H9 (cell line): ENCODE results near the gene B3GNT7. TPM values are rescaled to one million over a fixed set of nuclear protein-coding genes. Genes with fewer than 3 reads are reported as not detected.
A peak's percentile ranks its signal among the peaks of the same experiment; 100 is the strongest.
"Not testable (repeated sequence)": the region's sequence is repeated elsewhere in the genome, so short reads cannot be mapped to it uniquely, and the experiment has no call there.

Experiments used
- DNase-seq: peaks from one replicate; pipeline ENCODE4 v3.0.0-alpha.2; 2017
- H2AFZ ChIP-seq: one replicate; pipeline ENCODE4 v1.6.1; 2013; ENCODE audit warnings: mild to moderate bottlenecking, low read length, control low read depth, moderate library complexity
- H2AK5ac ChIP-seq: 2 replicates; pipeline ENCODE4 v1.6.1; 2013; ENCODE audit warnings: low read length, control low read depth, mixed read lengths; ENCODE audit not compliant: insufficient read length
- H2BK120ac ChIP-seq: one replicate; pipeline ENCODE4 v1.6.1; 2013; ENCODE audit warnings: low read depth, mild to moderate bottlenecking, low read length, control low read depth, inconsistent platforms; ENCODE audit not compliant: poor library complexity, severe bottlenecking
- H2BK12ac ChIP-seq: 2 replicates; pipeline ENCODE4 v1.6.1; 2013; ENCODE audit warnings: low read length, control low read depth, mixed read lengths, low read depth; ENCODE audit not compliant: insufficient read length
- H2BK15ac ChIP-seq: 2 replicates; pipeline ENCODE4 v1.6.1; 2013; ENCODE audit warnings: low read depth, low read length, control low read depth
- H2BK20ac ChIP-seq: one replicate; pipeline ENCODE4 v1.6.1; 2013; ENCODE audit warnings: low read depth, mild to moderate bottlenecking, low read length, control low read depth, inconsistent platforms; ENCODE audit not compliant: poor library complexity, severe bottlenecking
- H2BK5ac ChIP-seq: 2 replicates; pipeline ENCODE4 v1.6.1; 2013; ENCODE audit warnings: low read length, control low read depth, mixed read lengths; ENCODE audit not compliant: insufficient read length
- H3K14ac ChIP-seq: 2 replicates; pipeline ENCODE4 v1.6.1; 2013; ENCODE audit warnings: low read length, control low read depth; ENCODE audit not compliant: insufficient read depth
- H3K18ac ChIP-seq: 2 replicates; pipeline ENCODE4 v1.6.1; 2013; ENCODE audit warnings: low read depth, mild to moderate bottlenecking, mixed read lengths, low read length, control low read depth; ENCODE audit not compliant: insufficient read length
- H3K23ac ChIP-seq: 2 replicates; pipeline ENCODE4 v1.6.1; 2013; ENCODE audit warnings: low read length, control low read depth, mixed read lengths, low read depth; ENCODE audit not compliant: insufficient read length
- H3K23me2 ChIP-seq: 2 replicates; pipeline ENCODE4 v1.6.1; 2013; ENCODE audit warnings: low read depth, mild to moderate bottlenecking, mixed read lengths, low read length, control low read depth; ENCODE audit not compliant: insufficient read length, poor library complexity, severe bottlenecking
- H3K27ac ChIP-seq: 2 replicates; pipeline ENCODE4 v1.5.1; 2013; ENCODE audit warnings: low read length, control low read depth, mixed read lengths, low read depth; ENCODE audit not compliant: insufficient read length
- H3K27me3 ChIP-seq: 2 replicates; pipeline ENCODE4 v1.6.1; 2013; ENCODE audit warnings: low read length, control low read depth, inconsistent platforms; ENCODE audit not compliant: insufficient read depth
- H3K4ac ChIP-seq: 2 replicates; pipeline ENCODE4 v1.6.1; 2013; ENCODE audit warnings: low read depth, mild to moderate bottlenecking, control low read depth, inconsistent platforms, low read length, moderate library complexity
- H3K4me1 ChIP-seq: 2 replicates; pipeline ENCODE4 v1.6.1; 2013; ENCODE audit warnings: low read length, control low read depth, inconsistent platforms; ENCODE audit not compliant: insufficient read depth
- H3K4me2 ChIP-seq: 2 replicates; pipeline ENCODE4 v1.6.1; 2013; ENCODE audit warnings: low read length, control low read depth, mixed read lengths; ENCODE audit not compliant: insufficient read length, insufficient read depth
- H3K56ac ChIP-seq: 2 replicates; pipeline ENCODE4 v1.6.1; 2013; ENCODE audit warnings: low read depth, mild to moderate bottlenecking, mixed read lengths, low read length, control low read depth; ENCODE audit not compliant: insufficient read length
- H3K79me1 ChIP-seq: 2 replicates; pipeline ENCODE4 v1.6.1; 2013; ENCODE audit warnings: low read depth, mild to moderate bottlenecking, moderate library complexity, low read length, control low read depth, inconsistent platforms; ENCODE audit not compliant: insufficient read depth, poor library complexity, severe bottlenecking
- H3K79me2 ChIP-seq: 2 replicates; pipeline ENCODE4 v1.6.1; 2013; ENCODE audit warnings: low read length, control low read depth, inconsistent platforms; ENCODE audit not compliant: insufficient read depth
- H3K9ac ChIP-seq: 2 replicates; pipeline ENCODE4 v1.6.1; 2013; ENCODE audit warnings: low read length, control low read depth, mixed read lengths; ENCODE audit not compliant: insufficient read length; ENCODE audit errors: extremely low read depth
- H3K9me3 ChIP-seq: one replicate; pipeline ENCODE4 v1.6.1; 2013; ENCODE audit warnings: low read depth, low read length, inconsistent platforms; ENCODE audit not compliant: control insufficient read depth
- H3T11ph ChIP-seq: one replicate; pipeline ENCODE4 v1.6.1; 2013; ENCODE audit warnings: mild to moderate bottlenecking, low read length, control low read depth, inconsistent platforms
- H4K20me1 ChIP-seq: one replicate; pipeline ENCODE4 v1.6.1; 2013; ENCODE audit not compliant: control insufficient read depth, insufficient read length, insufficient read depth
- H4K5ac ChIP-seq: 2 replicates; pipeline ENCODE4 v1.6.1; 2013; ENCODE audit warnings: low read depth, mild to moderate bottlenecking, mixed read lengths, low read length, control low read depth; ENCODE audit not compliant: insufficient read length
- H4K8ac ChIP-seq: replicated peaks from 2 replicates; pipeline ENCODE4 v1.6.1; 2013; ENCODE audit warnings: low read length, control low read depth, mixed read lengths, low read depth; ENCODE audit not compliant: insufficient read length
- H4K91ac ChIP-seq: 2 replicates; pipeline ENCODE4 v1.6.1; 2013; ENCODE audit warnings: low read depth, mild to moderate bottlenecking, moderate library complexity, mixed read lengths, low read length, control low read depth; ENCODE audit not compliant: insufficient read length
- H3K27ac Mint-ChIP-seq, 3 experiments: 2 replicates in 2 of 3; 3 replicates in 1 of 3; pipeline ENCODE4 v1.8.0; 2020 to 2021; ENCODE audit warnings: mixed read lengths in 3 of 3, mild to moderate bottlenecking in 1 of 3, moderate library complexity in 1 of 3
- H3K27me3 Mint-ChIP-seq: 2 replicates; pipeline ENCODE4 v1.8.0; 2021; ENCODE audit warnings: low read depth, mild to moderate bottlenecking, moderate library complexity, mixed read lengths
- H3K36me3 Mint-ChIP-seq, 3 experiments: 2 replicates in 2 of 3; 3 replicates in 1 of 3; pipeline ENCODE4 v1.8.0; 2020 to 2021; ENCODE audit warnings: low read depth in 3 of 3, mixed read lengths in 3 of 3; ENCODE audit not compliant: insufficient read depth in 1 of 3
- H3K4me1 Mint-ChIP-seq, 2 experiments: 2 replicates each; pipeline ENCODE4 v1.8.0; 2020; ENCODE audit warnings: mixed read lengths in 2 of 2
- H3K4me3 Mint-ChIP-seq, 2 experiments: 2 replicates in 1 of 2; 3 replicates in 1 of 2; pipeline ENCODE4 v1.8.0; 2020 to 2021; ENCODE audit warnings: mild to moderate bottlenecking in 2 of 2, mixed read lengths in 2 of 2, moderate library complexity in 1 of 2
- H3K9me3 Mint-ChIP-seq, 2 experiments: 2 replicates in 1 of 2; 3 replicates in 1 of 2; pipeline ENCODE4 v1.8.0; 2020; ENCODE audit warnings: mild to moderate bottlenecking in 2 of 2, mixed read lengths in 2 of 2, moderate library complexity in 1 of 2
- CTCF ChIP-seq: fragments of 200-600 bp; sonication (generic); conservative IDR thresholded peaks from 3 replicates; pipeline ENCODE4 v1.8.0; 2021; ENCODE audit warnings: antibody characterized with exemption, mild to moderate bottlenecking
- WGBS: extraction: QIAGEN DNeasy Blood & Tissue Kit; methylation state at CpG from one replicate; pipeline ENCODE4 v1.1.7; 2013; ENCODE audit warnings: missing lambda C conversion rate, low lambda C conversion rate, mixed read lengths; ENCODE audit not compliant: insufficient read length; ENCODE audit errors: extremely low coverage; 5-methylcytosine and 5-hydroxymethylcytosine counted together
- total RNA-seq: library from RNA; stranded (reverse); gene quantifications from 2 replicates; pipeline ENCODE4 v1.2.1, GENCODE V29; 2021

The B3GNT7 gene
- total RNA-seq, 1 experiment from 2014 or later: 42.2 TPM

- H3K79me1 ChIP-seq, H4K91ac ChIP-seq, H2AK5ac ChIP-seq, H3K4me3 Mint-ChIP-seq, H2BK12ac ChIP-seq, H3K23me2 ChIP-seq, H3K14ac ChIP-seq, H3K4me2 ChIP-seq, H3K27me3 ChIP-seq, H3K4me1 ChIP-seq, H4K5ac ChIP-seq, H4K8ac ChIP-seq, H3K4ac ChIP-seq, H2BK20ac ChIP-seq, H3K18ac ChIP-seq, H2BK120ac ChIP-seq, H3K27ac ChIP-seq, H3K23ac ChIP-seq, H3K79me2 ChIP-seq, H4K20me1 ChIP-seq, H3K9me3 ChIP-seq, H3K56ac ChIP-seq, H2AFZ ChIP-seq, H2BK15ac ChIP-seq, H3K9ac ChIP-seq, H3K27me3 Mint-ChIP-seq, H3T11ph ChIP-seq, DNase-seq, H2BK5ac ChIP-seq: not testable (repeated sequence)
- Mint-ChIP-seq H3K9me3 (peaks cover 16 to 26% of the 10 kb centered on the region in 2 experiments), H3K27ac (peak overlapping the region; percentile 11 to 81 (median 55); a peak in 2 of 7 replicates), H3K36me3 (peaks cover 3 to 12% (median 7%) of the 10 kb centered on the region in 3 experiments; a peak in 5 of 7 replicates), H3K4me1 (peaks cover 55 to 62% of the 10 kb centered on the region in 2 experiments)
- no CpG with 5 or more reads among the region's 9 CpGs for WGBS
- peak; percentile 21; the same call in 1 of the 3 replicates for TF ChIP-seq CTCF
Measured at GRCh38 chr2:231408304-231408703, 12.8 kb downstream of the B3GNT7 start.
